Kidney epithelial cell (primary cell): Measurements from ENCODE around the gene LIX1L. TPM values are rescaled to one million over a fixed set of nuclear protein-coding genes. Genes with fewer than 3 reads are reported as not detected.

Experiments used
- DNase-seq: peaks from one replicate; pipeline ENCODE4 v3.0.0-alpha.2; 2010; ENCODE audit warnings: low read depth
- H3K27me3 ChIP-seq: 2 replicates; pipeline ENCODE4 v1.6.0; 2011; ENCODE audit warnings: low read length; ENCODE audit not compliant: control insufficient read depth, insufficient read depth
- H3K36me3 ChIP-seq: 2 replicates; pipeline ENCODE4 v1.5.1; 2011; ENCODE audit warnings: low read length; ENCODE audit not compliant: control insufficient read depth, insufficient read depth
- H3K4me3 ChIP-seq: 2 replicates; pipeline ENCODE4 v1.5.1; 2011; ENCODE audit warnings: low read depth, mild to moderate bottlenecking, control low read depth, low read length
- total RNA-seq: library from RNA; depleted of rRNA; stranded (reverse); fragments of >200 nt; gene quantifications from 2 replicates; pipeline ENCODE4 v1.2.3, GENCODE V29; 2015
- TF ChIP-seq, protein P1 (sequence below): IDR thresholded peaks from 2 replicates; pipeline ENCODE4 v1.5.1; 2011; ENCODE audit warnings: mild to moderate bottlenecking, moderate library complexity, low read length, control low read depth, inconsistent platforms; ENCODE audit not compliant: insufficient read depth, poor library complexity, severe bottlenecking

LIX1L gene
- 23.2 and 28.0 TPM in 2 replicates for total RNA-seq

DNA sequence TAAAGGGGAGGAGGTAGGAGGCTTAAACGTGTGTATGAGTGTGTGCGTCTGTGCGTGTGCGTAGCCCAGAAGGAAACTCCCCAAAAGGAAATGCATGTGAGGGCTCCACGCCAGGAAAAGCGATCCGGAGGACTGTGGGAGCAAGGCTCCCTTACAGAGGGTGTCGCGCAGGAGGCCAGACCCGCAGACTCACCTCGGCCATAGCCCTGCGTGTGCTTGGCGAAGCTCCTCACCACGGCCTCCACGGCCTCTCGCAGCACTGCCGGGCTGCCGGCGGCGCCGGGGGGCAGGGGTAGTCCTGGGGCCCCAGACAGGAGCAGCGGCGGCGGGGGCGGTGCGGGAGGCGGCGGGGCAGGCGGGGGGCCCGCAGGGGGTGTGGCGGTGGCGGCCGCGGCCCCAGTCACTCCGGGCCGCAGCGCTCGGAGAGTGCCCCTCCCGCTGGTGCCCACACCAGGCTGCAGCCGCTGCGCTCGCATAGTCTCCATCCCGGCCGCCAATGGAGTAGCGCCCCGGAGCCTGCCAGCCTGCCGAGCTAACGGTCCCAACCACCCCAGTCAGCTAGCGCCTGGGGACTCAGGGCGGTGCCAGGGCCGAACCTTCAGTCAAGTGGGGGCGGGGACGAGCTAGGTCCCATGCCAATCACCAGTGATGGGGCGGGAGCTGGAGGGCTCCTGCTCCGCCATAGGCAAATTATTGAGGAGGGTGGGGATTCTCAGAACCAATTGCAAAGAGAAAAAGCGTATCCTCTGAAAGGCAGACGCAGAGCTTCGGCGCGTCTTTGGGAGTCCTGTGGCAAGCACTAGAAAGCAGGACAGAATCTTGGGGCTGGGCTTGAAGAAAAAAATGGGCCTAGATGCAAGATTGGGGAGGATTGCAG lies at the start of gene LIX1L:
LIX1L (minus strand) TSS at position 575 of the 877 bp plus-strand sequence; CDS start at position 485, 90 bp downstream.
- Histone ChIP-seq H3K4me3 (peak within 1 kb of the TSS; percentile 55), H3K36me3 (peaks cover 1% of the 10 kb centered on the region), H3K27me3 (no peaks in the 10 kb centered on the region)
- TF ChIP-seq, protein P1, sequence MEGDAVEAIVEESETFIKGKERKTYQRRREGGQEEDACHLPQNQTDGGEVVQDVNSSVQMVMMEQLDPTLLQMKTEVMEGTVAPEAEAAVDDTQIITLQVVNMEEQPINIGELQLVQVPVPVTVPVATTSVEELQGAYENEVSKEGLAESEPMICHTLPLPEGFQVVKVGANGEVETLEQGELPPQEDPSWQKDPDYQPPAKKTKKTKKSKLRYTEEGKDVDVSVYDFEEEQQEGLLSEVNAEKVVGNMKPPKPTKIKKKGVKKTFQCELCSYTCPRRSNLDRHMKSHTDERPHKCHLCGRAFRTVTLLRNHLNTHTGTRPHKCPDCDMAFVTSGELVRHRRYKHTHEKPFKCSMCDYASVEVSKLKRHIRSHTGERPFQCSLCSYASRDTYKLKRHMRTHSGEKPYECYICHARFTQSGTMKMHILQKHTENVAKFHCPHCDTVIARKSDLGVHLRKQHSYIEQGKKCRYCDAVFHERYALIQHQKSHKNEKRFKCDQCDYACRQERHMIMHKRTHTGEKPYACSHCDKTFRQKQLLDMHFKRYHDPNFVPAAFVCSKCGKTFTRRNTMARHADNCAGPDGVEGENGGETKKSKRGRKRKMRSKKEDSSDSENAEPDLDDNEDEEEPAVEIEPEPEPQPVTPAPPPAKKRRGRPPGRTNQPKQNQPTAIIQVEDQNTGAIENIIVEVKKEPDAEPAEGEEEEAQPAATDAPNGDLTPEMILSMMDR = no peak
- DNase-seq = peak; percentile 79

DNA sequence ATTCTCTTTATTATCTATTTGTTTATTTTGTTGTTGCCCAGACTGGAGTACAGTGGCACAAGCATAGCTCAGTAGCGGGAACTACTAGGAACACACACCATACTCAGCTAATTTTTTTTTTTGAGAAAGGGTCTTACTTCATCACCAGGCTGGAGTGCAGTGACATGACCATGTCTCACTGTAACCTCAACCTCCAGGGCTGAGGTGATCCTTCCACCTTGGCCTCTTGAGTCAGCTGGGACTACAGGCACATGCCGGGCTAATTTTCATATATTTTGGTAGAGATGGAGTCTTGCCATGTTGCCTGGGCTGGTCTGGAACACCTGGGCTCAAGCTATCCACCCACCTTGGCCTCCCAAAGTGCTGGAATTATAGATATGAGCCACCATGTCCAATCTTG lies 43.9 kb upstream of the LIX1L start:
- no peak for DNase-seq
- Histone ChIP-seq H3K4me3 (no peak overlapping the region), H3K27me3 (no peaks in the 10 kb centered on the region), H3K36me3 (no peaks in the 10 kb centered on the region)
- TF ChIP-seq, protein P1 = no peak

GRCh38 chr1:145999321-146000024 lies 41.7 kb upstream of the LIX1L start:
- Histone ChIP-seq H3K36me3 (peaks cover under 1% of the 10 kb centered on the region), H3K27me3 (no peaks in the 10 kb centered on the region), H3K4me3 (no peak overlapping the region)
- TF ChIP-seq, protein P1 = no peak
- no peak for DNase-seq

GRCh38 chr1:145997718-145998023 lies 39.9 kb upstream of the LIX1L start:
- TF ChIP-seq, protein P1 = no peak
- Histone ChIP-seq H3K36me3 (peaks cover 7% of the 10 kb centered on the region), H3K4me3 (no peak overlapping the region), H3K27me3 (no peaks in the 10 kb centered on the region)
- DNase-seq = no peak

DNA sequence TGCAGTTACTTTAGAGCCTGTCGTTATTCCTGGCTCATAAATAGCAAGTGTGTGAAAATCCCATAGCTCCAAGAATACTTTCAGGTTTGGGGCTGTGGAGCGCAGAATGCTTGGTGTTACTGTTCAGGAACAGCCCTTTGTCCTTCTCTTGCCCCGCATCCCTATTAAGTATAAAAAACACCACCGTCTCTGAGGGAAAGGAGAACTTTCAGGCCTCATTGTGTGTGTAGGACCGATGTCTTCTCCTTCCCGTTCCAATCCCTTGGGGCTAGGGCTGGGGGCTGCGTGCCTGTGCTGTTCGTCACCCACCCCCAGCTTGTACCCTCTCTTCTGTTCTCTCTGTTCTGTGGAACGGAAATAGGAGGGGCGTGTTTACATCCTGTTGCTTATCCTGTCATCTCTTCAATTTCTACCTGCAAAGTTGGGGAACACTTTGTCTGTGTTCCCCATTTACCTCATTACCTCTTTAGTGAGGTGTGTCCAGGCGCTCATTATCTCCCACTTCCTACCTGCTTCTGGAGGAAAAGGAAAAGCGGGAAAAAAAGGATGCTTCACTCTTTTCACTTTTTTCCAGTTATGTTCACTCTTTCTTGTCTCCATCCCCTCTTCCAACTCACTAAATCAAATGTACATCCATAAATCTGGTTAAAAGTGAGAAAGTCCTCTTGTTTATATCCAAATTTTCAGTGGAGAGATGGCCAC lies 39.4 kb upstream of the LIX1L start:
- peak overlapping the region; percentile 95 for H3K4me3 ChIP-seq
- H3K36me3 ChIP-seq = peaks cover 9% of the 10 kb centered on the region
- H3K27me3 ChIP-seq = no peaks in the 10 kb centered on the region
- DNase-seq = no peak
- TF ChIP-seq, protein P1 = no peak
